ENCODE measurements around the gene PRPF40B.
"Not testable (repeated sequence)": the region's sequence is repeated elsewhere in the genome, so short reads cannot be mapped to it uniquely, and the experiment has no call there.

PRPF40B gene

DNA sequence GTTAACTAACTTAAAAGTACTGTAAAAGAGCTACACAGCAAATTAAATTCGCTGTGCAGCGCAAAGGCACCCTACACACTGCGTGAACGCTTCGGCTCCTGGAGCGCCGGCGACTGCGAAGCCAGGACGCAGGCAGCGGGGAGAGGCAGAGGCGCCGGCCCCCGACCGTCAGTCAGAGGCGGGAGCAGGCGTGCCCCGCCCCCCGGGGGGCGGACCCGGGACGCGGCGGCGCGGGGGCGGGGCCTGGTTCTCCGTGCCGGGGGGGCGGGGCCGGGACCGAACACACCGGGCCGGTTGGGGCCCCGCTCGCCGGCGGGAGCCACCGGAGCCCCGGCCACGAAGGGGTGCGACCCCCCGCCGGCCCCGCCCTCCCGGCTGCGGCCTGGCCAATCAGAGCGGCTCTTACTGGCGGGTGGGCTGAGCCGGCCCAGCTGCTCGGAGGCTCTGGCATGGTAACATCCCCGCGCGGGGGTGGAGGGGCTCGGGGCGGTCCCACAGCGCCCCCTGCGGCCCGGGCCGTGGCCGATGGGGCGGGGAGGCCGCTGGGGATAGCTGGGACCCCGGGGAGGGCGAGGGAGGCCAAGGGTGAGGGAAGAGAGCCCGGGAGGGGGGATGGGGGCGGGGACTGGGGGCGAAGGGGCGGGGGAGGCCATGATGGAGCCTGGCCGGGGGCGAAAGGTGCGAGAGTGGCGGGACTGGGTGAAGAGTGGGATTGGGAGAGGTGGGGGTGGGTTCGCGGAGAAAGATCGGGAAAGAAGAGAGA is at the start of gene PRPF40B:
TSS of gene PRPF40B (plus strand) at position 420 of the 763 bp plus-strand sequence. CDS start at position 450, 30 bp downstream.
- FAIRE-seq, result no peak

DNA sequence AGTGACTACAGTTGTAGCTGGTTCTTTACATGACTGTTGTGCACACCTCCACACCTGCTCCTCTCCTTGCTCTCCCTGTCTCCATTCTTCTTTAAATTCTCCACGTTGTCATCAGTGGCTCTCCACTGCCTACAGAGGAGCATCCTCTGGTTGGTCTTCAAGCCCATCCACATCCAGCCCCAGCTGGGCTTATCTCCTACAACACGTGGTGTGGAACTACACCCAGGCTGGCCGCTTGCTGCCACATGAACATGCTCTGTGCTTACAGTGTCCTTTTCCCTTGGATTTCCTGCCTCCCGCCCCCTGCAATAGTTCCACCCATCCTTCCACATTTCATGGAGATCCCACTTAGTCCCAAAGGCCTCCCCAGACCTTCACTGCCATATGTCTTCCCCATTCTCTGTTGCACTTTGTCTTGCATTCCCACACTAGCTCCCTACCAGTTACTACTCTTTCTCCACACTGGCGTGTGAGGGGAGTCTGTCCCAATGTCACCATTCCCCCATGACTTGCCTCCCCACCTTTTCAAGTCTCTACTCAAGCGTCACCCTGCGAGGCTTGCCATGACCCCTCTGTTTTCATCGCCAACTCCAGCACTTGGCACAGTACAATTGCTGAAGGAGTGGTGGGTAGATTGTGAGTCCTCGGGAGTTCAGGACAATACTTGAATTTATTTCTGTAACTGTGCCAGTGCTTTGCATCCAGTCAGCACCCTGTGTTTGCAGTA is 45.6 kb upstream of the PRPF40B start:
- DNase-seq (ENCODE audit: low spot score), result no peak
- FAIRE-seq, result no peak

More for the DNA sequence above, at the start of gene PRPF40B:
- peak; percentile 95 for DNase-seq (ENCODE audit: low spot score)

- FAIRE-seq (no peak), DNase-seq (ENCODE audit: low spot score) (no peak)
Measured at GRCh38 chr12:49578471-49579112, 44.8 kb upstream of the PRPF40B start.

DNA sequence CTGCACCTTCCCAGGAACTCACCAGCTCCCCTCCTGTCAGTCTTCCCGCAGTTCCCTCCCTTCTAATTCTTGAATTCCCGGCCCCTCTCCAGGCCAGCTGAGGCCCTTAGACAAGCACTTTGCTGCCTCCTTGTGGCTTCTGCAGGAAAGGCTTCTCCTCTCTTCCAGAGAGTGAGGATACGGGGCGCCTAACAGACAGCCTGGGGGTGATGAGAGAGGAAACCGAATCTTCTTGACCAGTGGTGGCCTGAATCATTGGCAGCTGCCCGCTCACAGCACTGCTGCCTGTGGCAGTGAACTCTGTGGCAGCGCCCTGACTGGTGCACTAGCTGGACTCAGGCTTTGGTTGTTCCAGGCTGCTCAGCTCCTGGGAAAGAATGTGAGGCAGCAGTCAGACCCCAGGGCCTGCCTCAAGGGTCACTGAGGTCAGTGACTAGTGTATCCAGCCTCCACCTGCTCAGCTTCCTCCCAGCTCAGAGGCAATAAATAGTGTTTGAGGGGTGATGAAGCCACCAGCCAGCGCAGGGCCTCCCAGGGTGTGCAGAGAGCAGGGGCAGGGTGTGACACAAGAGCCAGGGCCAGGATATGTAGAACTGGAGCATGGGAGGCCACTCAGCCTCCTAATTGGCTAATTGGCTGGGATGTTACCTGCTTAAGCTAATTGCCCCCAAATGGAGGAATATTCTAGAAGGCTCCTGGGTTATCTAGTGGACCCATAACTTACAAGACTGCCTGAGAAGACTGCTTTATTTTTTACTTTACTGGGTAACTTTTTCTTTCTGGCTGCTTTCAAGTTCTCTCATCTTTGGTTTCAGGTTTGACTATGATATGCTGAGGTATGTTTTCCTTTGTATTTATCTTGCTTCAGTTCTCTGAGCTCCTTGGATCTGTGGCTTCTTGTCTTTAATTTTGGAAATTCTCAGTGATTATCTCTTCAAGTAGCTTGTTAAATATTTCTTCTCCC is 42.5 kb upstream of the PRPF40B start:
- no peak for FAIRE-seq

DNA sequence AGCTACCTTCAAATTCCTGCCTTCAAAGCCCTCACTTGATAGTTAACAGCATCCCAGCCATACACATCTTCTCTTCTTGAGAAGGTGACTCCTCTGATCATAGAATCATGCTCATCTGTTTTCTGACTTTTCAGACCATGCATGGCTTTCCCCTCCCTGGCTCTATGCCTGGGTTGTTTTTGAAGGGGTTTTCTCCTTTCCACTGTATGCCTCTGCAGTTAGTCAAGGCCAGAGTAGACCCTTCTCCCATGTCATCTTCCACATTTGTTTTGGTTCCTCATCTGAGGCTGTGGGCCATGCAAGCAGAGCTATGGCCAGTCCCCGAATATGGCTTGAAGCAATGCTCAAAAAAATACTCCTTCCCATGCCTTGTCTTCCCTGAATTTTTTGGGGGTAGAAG is 41.2 kb upstream of the PRPF40B start:
- no peak for FAIRE-seq
- no peak for DNase-seq (ENCODE audit: low spot score)

More for the DNA sequence above, 42.5 kb upstream of the PRPF40B start:
- DNase-seq (ENCODE audit: low spot score), result peak; percentile 85

GRCh38 chr12:49582850-49583249 is 40.5 kb upstream of the PRPF40B start:
- FAIRE-seq, result no peak

DNA sequence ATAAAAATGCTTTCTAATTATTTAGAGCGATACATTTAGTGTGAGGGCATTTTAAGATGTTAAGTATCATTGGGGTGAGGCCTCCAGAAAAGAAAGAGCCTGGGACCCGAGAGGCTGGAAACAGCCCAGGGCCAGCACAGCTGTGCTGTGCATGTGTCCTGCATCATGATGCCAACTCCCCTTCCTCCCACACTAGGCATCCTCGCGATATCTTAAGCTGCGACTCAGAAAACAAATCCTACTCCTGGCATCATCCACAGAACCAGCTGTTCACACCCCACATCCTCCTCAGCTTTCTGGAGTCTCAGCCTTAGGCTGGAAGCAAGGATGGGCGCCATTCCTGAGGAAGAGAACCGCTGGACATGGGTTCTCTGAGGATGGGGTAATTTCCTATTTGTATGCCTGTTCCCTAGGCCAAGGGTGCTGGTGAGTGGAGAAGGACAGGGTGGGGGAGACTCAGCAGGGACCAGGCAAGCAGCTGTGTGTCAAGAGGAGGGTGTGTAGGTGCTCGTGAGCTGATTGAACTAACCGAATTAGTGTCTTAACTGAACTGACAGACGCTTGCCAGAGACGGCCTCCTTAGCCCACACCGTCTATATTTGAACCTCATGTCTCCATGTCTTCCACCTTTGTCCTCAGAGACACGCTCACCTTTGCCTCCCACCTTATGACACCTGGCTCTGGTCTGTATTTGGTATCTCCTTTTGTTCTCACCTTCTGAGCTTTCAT is 39.8 kb upstream of the PRPF40B start:
- no peak for DNase-seq (ENCODE audit: low spot score)
- FAIRE-seq, result no peak

More at GRCh38 chr12:49582850-49583249, 40.5 kb upstream of the PRPF40B start:
- no peak for DNase-seq (ENCODE audit: low spot score)

GRCh38 chr12:49584591-49584990 is 38.8 kb upstream of the PRPF40B start:
- no peak for FAIRE-seq

DNA sequence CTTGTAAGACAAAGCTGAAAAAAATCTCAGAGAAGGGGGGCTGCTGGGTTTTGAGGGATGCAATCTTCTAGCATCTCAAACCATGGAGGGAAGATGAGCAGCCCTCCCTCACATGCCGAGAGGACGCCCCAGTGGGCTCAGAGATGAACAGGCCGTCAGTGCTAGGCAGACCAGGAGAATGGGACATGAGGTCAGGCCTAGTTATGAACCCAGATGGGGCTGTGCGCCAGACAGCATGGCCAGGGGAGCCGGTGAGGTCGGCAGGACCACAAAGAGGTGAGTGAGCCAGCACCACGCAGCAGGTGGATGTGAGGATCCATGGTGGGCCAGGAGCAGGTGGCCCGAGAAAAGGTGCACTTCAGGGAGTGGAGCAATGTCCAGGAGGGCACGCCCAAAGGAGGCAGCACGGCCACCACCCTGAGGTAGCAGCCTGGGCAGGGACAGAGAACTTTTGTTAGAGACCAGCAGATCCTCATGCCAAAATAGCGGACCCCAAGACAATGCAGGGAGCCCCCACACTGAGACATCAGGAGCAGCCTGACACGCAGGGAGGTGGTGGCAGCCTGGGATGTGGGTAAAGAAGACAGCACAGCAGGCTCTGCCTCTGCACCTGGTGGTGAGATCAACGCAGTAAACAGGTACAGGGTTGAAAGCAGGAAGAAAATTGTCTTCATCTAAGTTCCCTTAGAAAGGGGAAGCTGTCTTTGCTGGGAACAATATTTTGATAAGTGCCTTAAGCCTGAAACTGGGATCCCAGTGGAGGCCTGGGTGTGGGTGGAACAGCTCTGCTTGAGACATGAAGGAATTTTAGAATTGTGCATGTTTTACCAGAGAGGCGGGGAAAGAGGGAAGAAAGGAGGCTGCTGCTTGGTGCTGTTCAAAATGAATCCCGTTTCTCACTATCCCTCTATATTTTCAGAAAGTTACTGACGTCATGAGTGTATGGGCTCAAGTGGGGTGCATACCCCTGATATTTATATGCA is 37.6 kb upstream of the PRPF40B start:
- DNase-seq (ENCODE audit: low spot score) (no peak), FAIRE-seq (no peak)

More at GRCh38 chr12:49584591-49584990, 38.8 kb upstream of the PRPF40B start:
- no peak for DNase-seq (ENCODE audit: low spot score)

GRCh38 chr12:49587174-49587908 is 36.0 kb upstream of the PRPF40B start:
- no peak for FAIRE-seq
- DNase-seq (ENCODE audit: low spot score), result no peak

DNA sequence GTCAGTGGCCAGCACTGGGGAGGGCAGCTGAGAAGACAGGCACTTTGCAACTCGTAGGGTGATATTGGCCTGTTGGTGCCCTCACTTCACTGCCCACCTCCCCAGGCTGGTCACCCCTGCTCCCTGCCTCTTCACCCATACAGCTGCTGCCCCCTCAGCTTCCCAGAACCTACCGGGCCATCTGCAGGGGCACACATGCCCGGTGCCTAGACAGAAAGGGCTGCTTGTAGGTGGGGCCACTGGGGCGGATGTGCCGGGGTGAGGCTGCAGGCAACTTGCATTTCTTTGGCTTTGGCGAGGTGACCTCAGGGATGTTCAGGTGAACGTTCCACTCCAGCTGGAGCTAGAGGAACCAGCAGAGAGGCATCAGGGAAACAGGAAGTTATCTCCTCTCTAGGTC is 35.1 kb upstream of the PRPF40B start:
- no peak for FAIRE-seq

DNA sequence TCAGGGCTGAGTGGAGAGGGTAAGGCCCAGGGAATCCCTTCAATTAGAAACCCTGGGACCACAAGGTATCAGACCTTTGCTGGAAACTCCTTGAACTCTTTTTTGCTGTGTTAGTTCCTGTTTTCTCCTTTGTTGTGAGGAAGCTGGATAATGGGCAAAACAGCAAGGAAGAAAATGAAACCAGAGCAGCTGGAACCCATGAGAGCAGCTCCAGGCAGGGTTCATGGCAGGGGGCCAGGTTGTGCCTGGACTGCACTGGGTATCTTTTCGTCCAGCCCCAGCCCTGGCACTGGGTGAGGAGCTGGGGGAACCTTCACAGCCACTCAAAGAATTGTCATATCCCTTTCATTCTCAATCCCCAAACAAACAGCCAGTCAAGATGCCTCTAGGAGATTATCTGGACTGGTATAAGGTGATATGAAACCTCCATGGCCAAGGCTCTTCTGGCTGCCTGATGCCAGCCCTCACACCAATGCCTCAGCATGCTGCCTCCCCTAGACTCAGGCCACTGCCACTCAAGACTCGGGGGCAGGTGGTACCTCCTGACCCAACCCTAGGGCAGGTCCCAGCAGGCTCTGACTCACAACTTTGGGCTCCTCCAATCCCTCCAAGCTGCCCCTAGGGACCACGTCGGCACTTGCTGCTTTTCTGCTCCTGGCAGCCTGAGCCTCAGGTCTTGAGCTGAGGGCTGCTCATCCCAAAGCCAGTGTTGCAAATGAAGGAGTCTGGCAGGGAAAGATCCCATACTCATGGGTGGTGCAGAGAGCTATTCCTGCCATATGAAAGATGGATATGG is 34.4 kb upstream of the PRPF40B start:
- DNase-seq (ENCODE audit: low spot score) (no peak), FAIRE-seq (no peak)

More for the DNA sequence above, 35.1 kb upstream of the PRPF40B start:
- DNase-seq (ENCODE audit: low spot score), result no peak

- no peak for DNase-seq (ENCODE audit: low spot score)
- FAIRE-seq, result no peak
Measured at GRCh38 chr12:49598527-49598926, 24.8 kb upstream of the PRPF40B start.

DNA sequence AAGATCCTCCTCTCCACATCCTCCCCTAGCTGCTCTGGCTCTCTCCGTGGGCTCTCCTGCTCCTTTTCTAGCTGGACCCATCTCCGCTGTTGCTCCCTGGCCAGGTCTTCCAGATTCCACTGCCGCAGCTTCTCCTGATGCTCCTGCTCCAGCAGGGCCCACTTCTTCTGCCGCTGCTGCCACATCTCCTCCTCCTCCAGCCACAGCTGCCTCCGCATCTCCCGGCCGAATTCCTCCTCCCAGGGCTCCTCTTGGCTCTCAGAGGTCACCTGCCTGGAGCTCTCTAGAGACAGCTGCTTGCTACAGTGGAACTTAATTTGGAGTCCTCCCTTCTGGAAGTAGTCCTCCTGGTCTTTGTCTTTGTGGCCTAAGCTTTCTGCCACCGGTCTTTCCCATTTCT is 23.4 kb upstream of the PRPF40B start:
- DNase-seq (ENCODE audit: low spot score), result no peak
- no peak for FAIRE-seq

DNA sequence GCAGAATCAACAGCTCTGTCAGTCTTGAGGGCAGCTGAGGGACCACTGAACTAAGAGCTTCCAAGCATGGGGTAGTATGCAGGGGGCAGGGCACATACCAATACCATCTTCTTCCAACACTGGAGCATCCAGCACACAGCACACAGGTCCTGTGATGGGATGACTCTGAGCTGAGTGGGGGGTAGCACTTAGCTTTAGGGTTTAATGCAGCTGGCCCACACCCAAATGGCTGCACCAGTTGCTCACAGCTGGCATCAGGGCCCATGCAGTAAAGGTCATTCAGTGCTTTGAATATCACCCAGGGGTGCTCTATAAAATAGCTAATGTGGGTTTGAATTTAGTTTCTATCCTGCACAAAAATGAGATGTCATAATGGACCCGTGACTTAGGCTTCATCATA is 19.6 kb upstream of the PRPF40B start:
- FAIRE-seq, result no peak

DNA sequence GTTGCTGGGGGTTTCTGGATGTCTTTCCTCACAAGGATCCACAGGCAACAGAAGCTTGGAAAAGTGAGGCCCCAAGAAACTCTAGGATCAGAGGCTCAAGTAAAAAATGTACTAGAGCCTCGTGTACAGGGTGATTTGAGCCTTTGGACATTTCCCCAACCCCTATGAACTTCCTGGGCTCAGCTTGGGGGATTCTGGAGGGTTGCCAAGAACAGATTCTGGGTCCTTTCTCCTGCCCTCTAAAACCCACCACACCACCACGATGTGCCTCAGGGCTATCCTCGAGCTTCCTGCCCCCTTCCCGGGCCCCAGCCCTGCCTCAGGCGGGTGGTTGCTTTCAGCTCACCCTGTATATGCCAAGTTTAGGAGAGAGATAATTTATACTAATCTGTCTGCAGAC is 18.5 kb upstream of the PRPF40B start:
- DNase-seq (ENCODE audit: low spot score), result no peak
- FAIRE-seq, result no peak

More for the DNA sequence above, 19.6 kb upstream of the PRPF40B start:
- no peak for DNase-seq (ENCODE audit: low spot score)

DNA sequence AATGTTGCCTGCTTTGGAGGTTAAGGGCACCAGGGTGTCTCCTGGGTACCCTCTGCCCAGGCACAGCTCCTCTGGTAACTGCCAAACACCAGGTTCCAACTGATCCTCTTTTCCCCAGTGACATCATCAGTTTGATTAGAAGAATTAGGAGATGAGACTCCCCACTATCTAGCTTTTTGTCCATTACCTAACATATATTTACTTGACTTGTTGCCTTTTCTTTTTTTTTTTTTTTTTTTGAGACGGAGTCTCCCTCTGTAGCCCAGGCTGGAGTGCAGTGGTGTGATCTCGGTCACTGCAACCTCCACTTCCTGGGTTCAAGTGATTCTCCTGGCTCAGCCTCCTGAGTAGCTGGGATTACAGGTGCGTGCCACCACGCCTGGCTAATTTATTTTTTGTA is 17.8 kb upstream of the PRPF40B start, which contains the start of gene FAM186B:
TSS of gene FAM186B (minus strand) at position 101 of the 400 bp plus-strand sequence. CDS start 162 bp downstream, outside the sequence.
- not testable (repeated sequence) for DNase-seq (ENCODE audit: low spot score)

More for the DNA sequence above, 17.8 kb upstream of the PRPF40B start, which contains the start of gene FAM186B:
- FAIRE-seq, result not testable (repeated sequence)

Measured in urothelium cell line (cell line).